HEK293T (cell line): ENCODE measurements around the gene ADGRL3.

ENCODE experiments used
- BHLHE40 ChIP-seq: fragments of 450-650 bp; IDR thresholded peaks from 2 replicates; pipeline ENCODE4 v1.6.1; 2016; ENCODE audit warnings: mild to moderate bottlenecking, moderate library complexity, borderline replicate concordance
- FOXA1 ChIP-seq: fragments of 450-650 bp; IDR thresholded peaks from 2 replicates; pipeline ENCODE4 v1.6.1; 2016; ENCODE audit warnings: mild to moderate bottlenecking
- FOXM1 ChIP-seq: fragments of 450-650 bp; IDR thresholded peaks from 2 replicates; pipeline ENCODE4 v1.6.1; 2017; ENCODE audit warnings: mild to moderate bottlenecking, borderline replicate concordance
- L3MBTL2 ChIP-seq: fragments of 450-650 bp; conservative IDR thresholded peaks from 2 replicates; pipeline ENCODE4 v1.6.1; 2016; ENCODE audit warnings: mild to moderate bottlenecking
- PKNOX1 ChIP-seq: fragments of 450-650 bp; IDR thresholded peaks from 2 replicates; pipeline ENCODE4 v1.6.1; 2016
- SP1 ChIP-seq: fragments of 450-650 bp; IDR thresholded peaks from 2 replicates; pipeline ENCODE4 v1.6.1; 2017
- TARDBP ChIP-seq: fragments of 450-650 bp; IDR thresholded peaks from 2 replicates; pipeline ENCODE4 v1.6.1; 2016

- TF ChIP-seq FOXM1 (no peak), SP1 (no peak), L3MBTL2 (no peak), PKNOX1 (no peak), BHLHE40 (no peak), TARDBP (no peak), FOXA1 (no peak)
Observed at GRCh38 chr4:61162116-61162515, 38.0 kb upstream of the ADGRL3 start.
